ENCODE results near the gene PABPN1. TPM values are rescaled to one million over a fixed set of nuclear protein-coding genes. Genes with fewer than 3 reads are reported as not detected.

The PABPN1 gene
- total and polyA plus RNA-seq, 2 of the 13 experiments (the other 11 are each of a cell fraction or from before 2014, with no cell fraction given) = 233 to 524 TPM

DNA sequence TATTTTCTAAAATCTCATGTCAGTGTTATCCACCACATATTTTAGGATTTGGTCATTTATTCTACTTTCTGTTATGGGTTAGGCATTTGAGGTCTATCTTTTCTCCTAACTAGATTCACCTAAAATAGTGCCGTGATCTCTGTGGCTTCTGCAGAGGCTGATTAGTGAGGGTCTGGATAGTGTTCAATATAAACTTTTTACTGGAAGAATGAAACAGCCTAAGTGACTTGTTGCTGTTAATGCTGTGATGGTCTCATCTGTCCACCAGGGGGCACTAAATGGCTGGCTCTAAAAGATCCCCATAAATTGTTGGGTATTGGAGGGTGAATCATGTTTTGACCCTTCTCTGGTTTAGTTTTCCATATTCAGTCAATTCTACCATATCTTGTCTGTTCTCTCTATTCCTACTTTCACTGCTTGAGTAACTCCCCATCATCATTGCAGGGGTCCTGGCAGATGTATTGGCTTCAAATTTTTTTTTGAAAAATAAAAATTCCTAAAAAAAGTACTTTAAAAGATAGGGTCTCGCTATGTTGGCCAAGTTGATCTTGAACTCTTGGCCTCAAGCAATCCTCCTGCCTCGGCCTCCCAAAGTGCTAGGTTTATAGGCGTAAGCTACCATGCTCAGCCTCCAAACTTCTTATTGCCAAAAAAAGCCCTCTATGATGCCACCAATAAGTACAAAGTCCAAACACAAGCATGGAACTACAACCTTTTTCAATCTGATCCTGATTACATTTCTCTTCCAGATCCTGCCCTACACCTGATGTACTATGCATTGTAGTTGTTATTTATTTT lies 6.9 kb downstream of the PABPN1 start (continued):
- TF ChIP-seq, protein P1, sequence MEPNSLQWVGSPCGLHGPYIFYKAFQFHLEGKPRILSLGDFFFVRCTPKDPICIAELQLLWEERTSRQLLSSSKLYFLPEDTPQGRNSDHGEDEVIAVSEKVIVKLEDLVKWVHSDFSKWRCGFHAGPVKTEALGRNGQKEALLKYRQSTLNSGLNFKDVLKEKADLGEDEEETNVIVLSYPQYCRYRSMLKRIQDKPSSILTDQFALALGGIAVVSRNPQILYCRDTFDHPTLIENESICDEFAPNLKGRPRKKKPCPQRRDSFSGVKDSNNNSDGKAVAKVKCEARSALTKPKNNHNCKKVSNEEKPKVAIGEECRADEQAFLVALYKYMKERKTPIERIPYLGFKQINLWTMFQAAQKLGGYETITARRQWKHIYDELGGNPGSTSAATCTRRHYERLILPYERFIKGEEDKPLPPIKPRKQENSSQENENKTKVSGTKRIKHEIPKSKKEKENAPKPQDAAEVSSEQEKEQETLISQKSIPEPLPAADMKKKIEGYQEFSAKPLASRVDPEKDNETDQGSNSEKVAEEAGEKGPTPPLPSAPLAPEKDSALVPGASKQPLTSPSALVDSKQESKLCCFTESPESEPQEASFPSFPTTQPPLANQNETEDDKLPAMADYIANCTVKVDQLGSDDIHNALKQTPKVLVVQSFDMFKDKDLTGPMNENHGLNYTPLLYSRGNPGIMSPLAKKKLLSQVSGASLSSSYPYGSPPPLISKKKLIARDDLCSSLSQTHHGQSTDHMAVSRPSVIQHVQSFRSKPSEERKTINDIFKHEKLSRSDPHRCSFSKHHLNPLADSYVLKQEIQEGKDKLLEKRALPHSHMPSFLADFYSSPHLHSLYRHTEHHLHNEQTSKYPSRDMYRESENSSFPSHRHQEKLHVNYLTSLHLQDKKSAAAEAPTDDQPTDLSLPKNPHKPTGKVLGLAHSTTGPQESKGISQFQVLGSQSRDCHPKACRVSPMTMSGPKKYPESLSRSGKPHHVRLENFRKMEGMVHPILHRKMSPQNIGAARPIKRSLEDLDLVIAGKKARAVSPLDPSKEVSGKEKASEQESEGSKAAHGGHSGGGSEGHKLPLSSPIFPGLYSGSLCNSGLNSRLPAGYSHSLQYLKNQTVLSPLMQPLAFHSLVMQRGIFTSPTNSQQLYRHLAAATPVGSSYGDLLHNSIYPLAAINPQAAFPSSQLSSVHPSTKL (CRISPR knock-in tag; IDR thresholded peaks at IDR 0.05) = no peak; the same call in 1 of the 2 replicates
- TF ChIP-seq ZNF570 (CRISPR knock-in tag; IDR thresholded peaks at IDR 0.05; ENCODE audit: borderline replicate concordance) (no peak), DR1 (CRISPR knock-in tag; IDR thresholded peaks at IDR 0.05) (no peak), SOX13 (IDR thresholded peaks at IDR 0.05) (no peak), SOX13 (CRISPR knock-in tag; conservative IDR thresholded peaks at IDR 0.05 in 1 of 2, IDR thresholded peaks at IDR 0.05 in 1 of 2) (peak in 1 of 2 experiments; percentile 15; a peak in 1 of 4 replicates), NCOR1 (IDR thresholded peaks at IDR 0.05; ENCODE audit: borderline replicate concordance, low read length) (peak; percentile 58; the same call in 1 of the 2 replicates), RFXAP (CRISPR knock-in tag; IDR thresholded peaks at IDR 0.05; ENCODE audit: borderline replicate concordance) (no peak), ZNF619 (CRISPR knock-in tag; IDR thresholded peaks at IDR 0.05) (no peak), ETV6 (CRISPR knock-in tag; conservative IDR thresholded peaks at IDR 0.05) (peak; percentile 81; the same call in 1 of the 2 replicates), KMT2B (CRISPR knock-in tag; IDR thresholded peaks at IDR 0.05) (peak; percentile 42; the same call in 1 of the 2 replicates)
- TF ChIP-seq, protein P2, sequence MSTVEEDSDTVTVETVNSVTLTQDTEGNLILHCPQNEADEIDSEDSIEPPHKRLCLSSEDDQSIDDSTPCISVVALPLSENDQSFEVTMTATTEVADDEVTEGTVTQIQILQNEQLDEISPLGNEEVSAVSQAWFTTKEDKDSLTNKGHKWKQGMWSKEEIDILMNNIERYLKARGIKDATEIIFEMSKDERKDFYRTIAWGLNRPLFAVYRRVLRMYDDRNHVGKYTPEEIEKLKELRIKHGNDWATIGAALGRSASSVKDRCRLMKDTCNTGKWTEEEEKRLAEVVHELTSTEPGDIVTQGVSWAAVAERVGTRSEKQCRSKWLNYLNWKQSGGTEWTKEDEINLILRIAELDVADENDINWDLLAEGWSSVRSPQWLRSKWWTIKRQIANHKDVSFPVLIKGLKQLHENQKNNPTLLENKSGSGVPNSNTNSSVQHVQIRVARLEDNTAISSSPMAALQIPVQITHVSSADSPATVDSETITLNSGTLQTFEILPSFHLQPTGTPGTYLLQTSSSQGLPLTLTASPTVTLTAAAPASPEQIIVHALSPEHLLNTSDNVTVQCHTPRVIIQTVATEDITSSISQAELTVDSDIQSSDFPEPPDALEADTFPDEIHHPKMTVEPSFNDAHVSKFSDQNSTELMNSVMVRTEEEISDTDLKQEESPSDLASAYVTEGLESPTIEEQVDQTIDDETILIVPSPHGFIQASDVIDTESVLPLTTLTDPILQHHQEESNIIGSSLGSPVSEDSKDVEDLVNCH (CRISPR knock-in tag; IDR thresholded peaks at IDR 0.05) = no peak
- TF ChIP-seq, protein P3, sequence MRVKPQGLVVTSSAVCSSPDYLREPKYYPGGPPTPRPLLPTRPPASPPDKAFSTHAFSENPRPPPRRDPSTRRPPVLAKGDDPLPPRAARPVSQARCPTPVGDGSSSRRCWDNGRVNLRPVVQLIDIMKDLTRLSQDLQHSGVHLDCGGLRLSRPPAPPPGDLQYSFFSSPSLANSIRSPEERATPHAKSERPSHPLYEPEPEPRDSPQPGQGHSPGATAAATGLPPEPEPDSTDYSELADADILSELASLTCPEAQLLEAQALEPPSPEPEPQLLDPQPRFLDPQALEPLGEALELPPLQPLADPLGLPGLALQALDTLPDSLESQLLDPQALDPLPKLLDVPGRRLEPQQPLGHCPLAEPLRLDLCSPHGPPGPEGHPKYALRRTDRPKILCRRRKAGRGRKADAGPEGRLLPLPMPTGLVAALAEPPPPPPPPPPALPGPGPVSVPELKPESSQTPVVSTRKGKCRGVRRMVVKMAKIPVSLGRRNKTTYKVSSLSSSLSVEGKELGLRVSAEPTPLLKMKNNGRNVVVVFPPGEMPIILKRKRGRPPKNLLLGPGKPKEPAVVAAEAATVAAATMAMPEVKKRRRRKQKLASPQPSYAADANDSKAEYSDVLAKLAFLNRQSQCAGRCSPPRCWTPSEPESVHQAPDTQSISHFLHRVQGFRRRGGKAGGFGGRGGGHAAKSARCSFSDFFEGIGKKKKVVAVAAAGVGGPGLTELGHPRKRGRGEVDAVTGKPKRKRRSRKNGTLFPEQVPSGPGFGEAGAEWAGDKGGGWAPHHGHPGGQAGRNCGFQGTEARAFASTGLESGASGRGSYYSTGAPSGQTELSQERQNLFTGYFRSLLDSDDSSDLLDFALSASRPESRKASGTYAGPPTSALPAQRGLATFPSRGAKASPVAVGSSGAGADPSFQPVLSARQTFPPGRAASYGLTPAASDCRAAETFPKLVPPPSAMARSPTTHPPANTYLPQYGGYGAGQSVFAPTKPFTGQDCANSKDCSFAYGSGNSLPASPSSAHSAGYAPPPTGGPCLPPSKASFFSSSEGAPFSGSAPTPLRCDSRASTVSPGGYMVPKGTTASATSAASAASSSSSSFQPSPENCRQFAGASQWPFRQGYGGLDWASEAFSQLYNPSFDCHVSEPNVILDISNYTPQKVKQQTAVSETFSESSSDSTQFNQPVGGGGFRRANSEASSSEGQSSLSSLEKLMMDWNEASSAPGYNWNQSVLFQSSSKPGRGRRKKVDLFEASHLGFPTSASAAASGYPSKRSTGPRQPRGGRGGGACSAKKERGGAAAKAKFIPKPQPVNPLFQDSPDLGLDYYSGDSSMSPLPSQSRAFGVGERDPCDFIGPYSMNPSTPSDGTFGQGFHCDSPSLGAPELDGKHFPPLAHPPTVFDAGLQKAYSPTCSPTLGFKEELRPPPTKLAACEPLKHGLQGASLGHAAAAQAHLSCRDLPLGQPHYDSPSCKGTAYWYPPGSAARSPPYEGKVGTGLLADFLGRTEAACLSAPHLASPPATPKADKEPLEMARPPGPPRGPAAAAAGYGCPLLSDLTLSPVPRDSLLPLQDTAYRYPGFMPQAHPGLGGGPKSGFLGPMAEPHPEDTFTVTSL (CRISPR knock-in tag; IDR thresholded peaks at IDR 0.05; ENCODE audit: borderline replicate concordance) = no peak
- TF ChIP-seq, protein P4, sequence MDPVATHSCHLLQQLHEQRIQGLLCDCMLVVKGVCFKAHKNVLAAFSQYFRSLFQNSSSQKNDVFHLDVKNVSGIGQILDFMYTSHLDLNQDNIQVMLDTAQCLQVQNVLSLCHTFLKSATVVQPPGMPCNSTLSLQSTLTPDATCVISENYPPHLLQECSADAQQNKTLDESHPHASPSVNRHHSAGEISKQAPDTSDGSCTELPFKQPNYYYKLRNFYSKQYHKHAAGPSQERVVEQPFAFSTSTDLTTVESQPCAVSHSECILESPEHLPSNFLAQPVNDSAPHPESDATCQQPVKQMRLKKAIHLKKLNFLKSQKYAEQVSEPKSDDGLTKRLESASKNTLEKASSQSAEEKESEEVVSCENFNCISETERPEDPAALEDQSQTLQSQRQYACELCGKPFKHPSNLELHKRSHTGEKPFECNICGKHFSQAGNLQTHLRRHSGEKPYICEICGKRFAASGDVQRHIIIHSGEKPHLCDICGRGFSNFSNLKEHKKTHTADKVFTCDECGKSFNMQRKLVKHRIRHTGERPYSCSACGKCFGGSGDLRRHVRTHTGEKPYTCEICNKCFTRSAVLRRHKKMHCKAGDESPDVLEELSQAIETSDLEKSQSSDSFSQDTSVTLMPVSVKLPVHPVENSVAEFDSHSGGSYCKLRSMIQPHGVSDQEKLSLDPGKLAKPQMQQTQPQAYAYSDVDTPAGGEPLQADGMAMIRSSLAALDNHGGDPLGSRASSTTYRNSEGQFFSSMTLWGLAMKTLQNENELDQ (CRISPR knock-in tag; IDR thresholded peaks at IDR 0.05; ENCODE audit: borderline replicate concordance) = peak; percentile 41; the same call in 1 of the 2 replicates
